GM12864 (cell line): Measurements from ENCODE around the gene MKNK1.

Experiments
- DNase-seq: peaks from one replicate; pipeline ENCODE4 v3.0.0-alpha.2; 2011; ENCODE audit warnings: low read depth
- H3K4me3 ChIP-seq: 2 replicates; pipeline ENCODE4 v1.5.1; 2011; ENCODE audit warnings: mild to moderate bottlenecking, low read depth, low read length, control low read depth
- CTCF ChIP-seq: IDR thresholded peaks from 2 replicates; pipeline ENCODE4 v1.5.1; 2011; ENCODE audit warnings: low read depth, mild to moderate bottlenecking, moderate library complexity, low read length, control low read depth, inconsistent platforms; ENCODE audit errors: missing control alignments

MKNK1 gene

GRCh38 chr1:46563341-46563740, 40.7 kb downstream of the MKNK1 start:
- DNase-seq, result no peak
- no peak for TF ChIP-seq CTCF
- no peak overlapping the region for H3K4me3 ChIP-seq

GRCh38 chr1:46562498-46562897, 41.6 kb downstream of the MKNK1 start:
- no peak for TF ChIP-seq CTCF
- DNase-seq, result no peak
- H3K4me3 ChIP-seq, result no peak overlapping the region

- TF ChIP-seq CTCF, result no peak
- no peak for DNase-seq
- H3K4me3 ChIP-seq, result no peak overlapping the region
Measured at GRCh38 chr1:46558966-46559365, 45.1 kb downstream of the MKNK1 start.

GRCh38 chr1:46558141-46558963, 45.7 kb downstream of the MKNK1 start:
- no peak for DNase-seq
- no peak for TF ChIP-seq CTCF
- H3K4me3 ChIP-seq, result no peak overlapping the region

- no peak for DNase-seq
- H3K4me3 ChIP-seq, result no peak overlapping the region
- no peak for TF ChIP-seq CTCF
Measured at GRCh38 chr1:46557403-46557802, 46.7 kb downstream of the MKNK1 start.

- no peak for TF ChIP-seq CTCF
- DNase-seq, result no peak
- H3K4me3 ChIP-seq, result no peak overlapping the region
Measured at GRCh38 chr1:46556822-46557221, 47.2 kb downstream of the MKNK1 start.

GRCh38 chr1:46555826-46556619, 48.0 kb downstream of the MKNK1 start:
- DNase-seq, result no peak
- no peak overlapping the region for H3K4me3 ChIP-seq
- no peak for TF ChIP-seq CTCF
